ENCODE results near the gene ZNF507.
A peak's percentile ranks its signal among the peaks of the same experiment; 100 is the strongest.
"Not testable (repeated sequence)": the region's sequence is repeated elsewhere in the genome, so short reads cannot be mapped to it uniquely, and the experiment has no call there.

The ZNF507 gene

GRCh38 chr19:32372726-32373517 lies 27.5 kb downstream of the ZNF507 start:
- peak overlapping the region; percentile 51 for H3K27ac ChIP-seq (ENCODE audit: low read depth, low read length)
- H3K9ac ChIP-seq (ENCODE audit: low read depth, low read length), result no peak overlapping the region; the same call in 1 of the 2 replicates
- H3K9me3 ChIP-seq (ENCODE audit: insufficient read depth, low read depth, low read length), result no peaks in the 10 kb centered on the region
- peaks cover 7% of the 10 kb centered on the region; the same call in 1 of the 2 replicates for H3K4me1 ChIP-seq (ENCODE audit: insufficient read depth, low read length)
- 95% methylated on average over 6 of the region's 7 CpGs for WGBS
- H3K4me3 ChIP-seq (ENCODE audit: low read length), result no peak overlapping the region
- H3K36me3 ChIP-seq (ENCODE audit: insufficient read depth, low read length), result peaks cover 60% of the 10 kb centered on the region
- no peaks in the 10 kb centered on the region for H3K27me3 ChIP-seq (ENCODE audit: insufficient read depth, low read length)

- peak overlapping the region; percentile 51 for H3K27ac ChIP-seq (ENCODE audit: low read depth, low read length)
- H3K27me3 ChIP-seq (ENCODE audit: insufficient read depth, low read length), result no peaks in the 10 kb centered on the region
- 90% methylated on average over 10 of the region's 10 CpGs for WGBS
- H3K9me3 ChIP-seq (ENCODE audit: insufficient read depth, low read depth, low read length), result no peaks in the 10 kb centered on the region
- no peak overlapping the region; the same call in 1 of the 2 replicates for H3K9ac ChIP-seq (ENCODE audit: low read depth, low read length)
- no peak overlapping the region for H3K4me3 ChIP-seq (ENCODE audit: low read length)
- peaks cover 62% of the 10 kb centered on the region for H3K36me3 ChIP-seq (ENCODE audit: insufficient read depth, low read length)
- peaks cover 7% of the 10 kb centered on the region; the same call in 1 of the 2 replicates for H3K4me1 ChIP-seq (ENCODE audit: insufficient read depth, low read length)
These were observed 28.3 kb downstream of the ZNF507 start for GRCh38 chr19:32373585-32374295.

- H3K4me3 ChIP-seq (ENCODE audit: low read length); H3K27ac ChIP-seq (ENCODE audit: low read depth, low read length); H3K9ac ChIP-seq (ENCODE audit: low read depth, low read length); H3K9me3 ChIP-seq (ENCODE audit: insufficient read depth, low read depth, low read length); H3K4me1 ChIP-seq (ENCODE audit: insufficient read depth, low read length); H3K27me3 ChIP-seq (ENCODE audit: insufficient read depth, low read length): not testable (repeated sequence)
- H3K36me3 ChIP-seq (ENCODE audit: insufficient read depth, low read length), result peaks cover 64% of the 10 kb centered on the region
- WGBS, result 86% methylated on average over 3 of the region's 3 CpGs
These were observed 29.0 kb downstream of the ZNF507 start for GRCh38 chr19:32374362-32374761.

- not testable (repeated sequence) for H3K9me3 ChIP-seq (ENCODE audit: insufficient read depth, low read depth, low read length); H3K4me1 ChIP-seq (ENCODE audit: insufficient read depth, low read length); H3K4me3 ChIP-seq (ENCODE audit: low read length); H3K27ac ChIP-seq (ENCODE audit: low read depth, low read length); H3K27me3 ChIP-seq (ENCODE audit: insufficient read depth, low read length); H3K9ac ChIP-seq (ENCODE audit: low read depth, low read length)
- WGBS, result 94% methylated on average over 9 of the region's 9 CpGs
- peaks cover 73% of the 10 kb centered on the region for H3K36me3 ChIP-seq (ENCODE audit: insufficient read depth, low read length)
These were observed 31.7 kb downstream of the ZNF507 start for GRCh38 chr19:32377088-32377487.

GRCh38 chr19:32380269-32380668 lies 34.9 kb downstream of the ZNF507 start:
- WGBS, result 99% methylated on average over 3 of the region's 3 CpGs
- Histone ChIP-seq H3K27ac (ENCODE audit: low read depth, low read length) (no peak overlapping the region), H3K9me3 (ENCODE audit: insufficient read depth, low read depth, low read length) (no peaks in the 10 kb centered on the region), H3K27me3 (ENCODE audit: insufficient read depth, low read length) (no peaks in the 10 kb centered on the region), H3K4me3 (ENCODE audit: low read length) (no peak overlapping the region), H3K36me3 (ENCODE audit: insufficient read depth, low read length) (peaks cover 83% of the 10 kb centered on the region), H3K9ac (ENCODE audit: low read depth, low read length) (no peak overlapping the region), H3K4me1 (ENCODE audit: insufficient read depth, low read length) (no peaks in the 10 kb centered on the region)

GRCh38 chr19:32387701-32388392 lies 42.4 kb downstream of the ZNF507 start:
- Histone ChIP-seq H3K4me1 (ENCODE audit: insufficient read depth, low read length) (no peaks in the 10 kb centered on the region), H3K9me3 (ENCODE audit: insufficient read depth, low read depth, low read length) (no peaks in the 10 kb centered on the region), H3K36me3 (ENCODE audit: insufficient read depth, low read length) (peaks cover 31% of the 10 kb centered on the region), H3K9ac (ENCODE audit: low read depth, low read length) (no peak overlapping the region), H3K4me3 (ENCODE audit: low read length) (no peak overlapping the region), H3K27me3 (ENCODE audit: insufficient read depth, low read length) (no peaks in the 10 kb centered on the region), H3K27ac (ENCODE audit: low read depth, low read length) (no peak overlapping the region)
- 94% methylated on average over 4 of the region's 7 CpGs for WGBS

GRCh38 chr19:32388393-32388855 lies 43.0 kb downstream of the ZNF507 start:
- Histone ChIP-seq H3K36me3 (ENCODE audit: insufficient read depth, low read length) (peaks cover 25% of the 10 kb centered on the region), H3K9me3 (ENCODE audit: insufficient read depth, low read depth, low read length) (no peaks in the 10 kb centered on the region), H3K27me3 (ENCODE audit: insufficient read depth, low read length) (no peaks in the 10 kb centered on the region), H3K9ac (ENCODE audit: low read depth, low read length) (no peak overlapping the region), H3K4me3 (ENCODE audit: low read length) (no peak overlapping the region), H3K4me1 (ENCODE audit: insufficient read depth, low read length) (no peaks in the 10 kb centered on the region), H3K27ac (ENCODE audit: low read depth, low read length) (no peak overlapping the region)
- 99% methylated on average over 2 of the region's 3 CpGs for WGBS

GRCh38 chr19:32392901-32393300 lies 47.5 kb downstream of the ZNF507 start:
- Histone ChIP-seq H3K36me3 (ENCODE audit: insufficient read depth, low read length) (peaks cover 10% of the 10 kb centered on the region; the same call in 1 of the 2 replicates), H3K9ac (ENCODE audit: low read depth, low read length) (no peak overlapping the region), H3K27me3 (ENCODE audit: insufficient read depth, low read length) (no peaks in the 10 kb centered on the region), H3K27ac (ENCODE audit: low read depth, low read length) (no peak overlapping the region), H3K9me3 (ENCODE audit: insufficient read depth, low read depth, low read length) (no peaks in the 10 kb centered on the region), H3K4me3 (ENCODE audit: low read length) (no peak overlapping the region), H3K4me1 (ENCODE audit: insufficient read depth, low read length) (no peaks in the 10 kb centered on the region)
- WGBS, result 94% methylated on average over 3 of the region's 3 CpGs

- H3K27me3 ChIP-seq (ENCODE audit: insufficient read depth, low read length), result no peaks in the 10 kb centered on the region
- H3K4me1 ChIP-seq (ENCODE audit: insufficient read depth, low read length), result no peaks in the 10 kb centered on the region
- H3K27ac ChIP-seq (ENCODE audit: low read depth, low read length), result no peak overlapping the region
- H3K9ac ChIP-seq (ENCODE audit: low read depth, low read length), result no peak overlapping the region
- no peaks in the 10 kb centered on the region for H3K9me3 ChIP-seq (ENCODE audit: insufficient read depth, low read depth, low read length)
- peaks cover 12% of the 10 kb centered on the region; the same call in 1 of the 2 replicates for H3K36me3 ChIP-seq (ENCODE audit: insufficient read depth, low read length)
- no peak overlapping the region for H3K4me3 ChIP-seq (ENCODE audit: low read length)
- 87% methylated on average over 6 of the region's 6 CpGs for WGBS
These were observed 50.7 kb downstream of the ZNF507 start for GRCh38 chr19:32396046-32396652.

GRCh38 chr19:32397671-32398101 lies 52.3 kb downstream of the ZNF507 start:
- Histone ChIP-seq H3K36me3 (ENCODE audit: insufficient read depth, low read length) (peaks cover 12% of the 10 kb centered on the region; the same call in 1 of the 2 replicates), H3K4me3 (ENCODE audit: low read length) (no peak overlapping the region), H3K9ac (ENCODE audit: low read depth, low read length) (no peak overlapping the region), H3K27ac (ENCODE audit: low read depth, low read length) (no peak overlapping the region), H3K4me1 (ENCODE audit: insufficient read depth, low read length) (no peaks in the 10 kb centered on the region), H3K27me3 (ENCODE audit: insufficient read depth, low read length) (no peaks in the 10 kb centered on the region), H3K9me3 (ENCODE audit: insufficient read depth, low read depth, low read length) (no peaks in the 10 kb centered on the region)
- 90% methylated on average over 5 of the region's 5 CpGs for WGBS
